OCI-LY7 (cell line): ENCODE measurements around the gene DDAH2. TPM values are rescaled to one million over a fixed set of nuclear protein-coding genes. Genes with fewer than 3 reads are reported as not detected.

Source experiments
- BruUV-seq: library from RNA; stranded (reverse); fragments of 400-500 nt; replicated peaks from 2 replicates; lab custom pipeline; 2021; lab: Mats Ljungman, UMichigan
- CTCF ChIA-PET: fragments of 300-600 bp; sonication (Branson Sonifier 250); formaldehyde crosslinking; loops from one replicate; lab custom pipeline; 2022; ENCODE audit warnings: antibody characterized with exemption; ENCODE audit not compliant: unreplicated experiment; lab: Charles Lee
- POLR2A ChIA-PET: fragments of 300-600 bp; sonication (Branson Sonifier 250); formaldehyde crosslinking; loops from one replicate; lab custom pipeline; 2022; ENCODE audit warnings: antibody characterized with exemption; lab: Charles Lee
- DNase-seq: peaks from one replicate; pipeline ENCODE4 v3.0.0-alpha.2; 2015; ENCODE audit warnings: low spot score
- H2AFZ ChIP-seq: fragments of 200-600 bp; sonication (generic), shearing (Covaris generic); 2 replicates; pipeline ENCODE4 v1.6.1; 2014; ENCODE audit warnings: mild to moderate bottlenecking, antibody characterized with exemption, low read length, moderate library complexity
- H3K27ac ChIP-seq: fragments of 200-600 bp; sonication (generic); 2 replicates; pipeline ENCODE4 v1.5.1; 2014; ENCODE audit warnings: mixed run types, low read depth, mild to moderate bottlenecking, moderate library complexity, low read length, inconsistent platforms; ENCODE audit not compliant: poor library complexity, severe bottlenecking
- H3K36me3 ChIP-seq: fragments of 200-600 bp; sonication (generic); 2 replicates; pipeline ENCODE4 v1.6.1; 2014; ENCODE audit warnings: mild to moderate bottlenecking, antibody characterized with exemption, low read length, moderate library complexity, mixed read lengths; ENCODE audit not compliant: insufficient read depth
- H3K4me1 ChIP-seq: fragments of 200-600 bp; sonication (generic); 2 replicates; pipeline ENCODE4 v1.5.1; 2014; ENCODE audit warnings: mild to moderate bottlenecking, low read length; ENCODE audit not compliant: insufficient read depth, poor library complexity, severe bottlenecking
- H3K4me2 ChIP-seq: fragments of 200-600 bp; sonication (generic); 2 replicates; pipeline ENCODE4 v1.6.1; 2014; ENCODE audit warnings: mild to moderate bottlenecking, low read length
- H3K4me3 ChIP-seq: fragments of 200-600 bp; sonication (generic); 2 replicates; pipeline ENCODE4 v1.5.1; 2014; ENCODE audit warnings: mild to moderate bottlenecking, low read depth, low read length; ENCODE audit not compliant: poor library complexity, severe bottlenecking
- H3K79me2 ChIP-seq: fragments of 200-600 bp; sonication (generic); 2 replicates; pipeline ENCODE4 v1.6.1; 2016; ENCODE audit warnings: low read depth, mild to moderate bottlenecking, low read length, moderate library complexity, mixed read lengths; ENCODE audit not compliant: insufficient read depth
- H3K9me2 ChIP-seq: fragments of 200-600 bp; sonication (generic); 2 replicates; pipeline ENCODE4 v1.6.1; 2016; ENCODE audit warnings: mild to moderate bottlenecking, low read length, mixed read lengths; ENCODE audit not compliant: insufficient read depth
- H3K9me3 ChIP-seq: fragments of 200-600 bp; sonication (generic); 2 replicates; pipeline ENCODE4 v1.6.1; 2014; ENCODE audit warnings: mild to moderate bottlenecking, mixed run types, low read length, mixed read lengths
- H4K20me1 ChIP-seq: fragments of 200-600 bp; sonication (generic); 2 replicates; pipeline ENCODE4 v1.6.1; 2014; ENCODE audit warnings: mild to moderate bottlenecking, antibody characterized with exemption, low read length, moderate library complexity, mixed read lengths; ENCODE audit not compliant: insufficient read depth
- CTCF ChIP-seq: fragments of 200-600 bp; sonication (generic); conservative IDR thresholded peaks from 2 replicates; pipeline ENCODE4 v1.5.1; 2014; ENCODE audit warnings: mild to moderate bottlenecking, antibody characterized with exemption, low read length, moderate library complexity, mixed read lengths
- EZH2phosphoT487 ChIP-seq: fragments of 200-600 bp; sonication (generic); IDR thresholded peaks from 2 replicates; pipeline ENCODE4 v1.6.1; 2018; ENCODE audit warnings: low read depth, borderline replicate concordance, mild to moderate bottlenecking, mixed run types, antibody characterized with exemption, low read length, moderate library complexity, mixed read lengths
- intact Hi-C: fragments of 100-400 bp; cut with micrococcal nuclease; formaldehyde crosslinking; loops from one replicate; pipeline ENCODE4 v1.10.0; 2022; ENCODE audit not compliant: unreplicated experiment
- total RNA-seq, 2 experiments: library from RNA; depleted of rRNA in 1 of 2; stranded (reverse); fragments of >200 nt in 1 of 2; shearing (Covaris generic) in 1 of 2; gene quantifications; 2 replicates each; pipeline ENCODE4 v1.2.3, GENCODE V29; 2014 to 2022

DDAH2 gene
- total RNA-seq, 2 experiments from 2014 or later: 14.0 to 20.4 TPM

- H3K36me3 ChIP-seq: peaks cover 27% of the 10 kb centered on the region
- no peak overlapping the region for H3K4me3 ChIP-seq
- H4K20me1 ChIP-seq: no peaks in the 10 kb centered on the region
- POLR2A ChIA-PET: interaction anchor here (1.2 kb wide), 1 partner anchor 86 kb away, joined by 3 read pairs; no protein-coding TSS in a partner anchor
- H3K4me2 ChIP-seq: peak overlapping the region; percentile 98
- TF ChIP-seq CTCF: no peak
- TF ChIP-seq EZH2phosphoT487: no peak
- H2AFZ ChIP-seq: no peak overlapping the region
- H3K4me1 ChIP-seq: peaks cover 20% of the 10 kb centered on the region
- no peak overlapping the region for H3K27ac ChIP-seq
- CTCF ChIA-PET: no interaction called here
- intact Hi-C loops: loop anchor here (10.0 kb wide), 1 partner anchor 254 kb away; the partner anchor contains the start of genes NELFE and SKIC2
- H3K9me3 ChIP-seq: no peaks in the 10 kb centered on the region
- no peak for DNase-seq
- BruUV-seq: no TSS peak
- peaks cover 14% of the 10 kb centered on the region; the same call in 1 of the 2 replicates for H3K79me2 ChIP-seq
- no peaks in the 10 kb centered on the region for H3K9me2 ChIP-seq
Measured at GRCh38 chr6:31700740-31701401, 28.2 kb downstream of the DDAH2 start.

GRCh38 chr6:31697555-31697954 lies 31.5 kb downstream of the DDAH2 start:
- POLR2A ChIA-PET: no interaction called here
- no peak for DNase-seq

More at GRCh38 chr6:31697555-31697954, 31.5 kb downstream of the DDAH2 start:
- intact Hi-C loops: no loop called here
- Histone ChIP-seq H3K9me2 (no peaks in the 10 kb centered on the region), H3K4me2 (no peak overlapping the region), H3K79me2 (peaks cover 11% of the 10 kb centered on the region; the same call in 1 of the 2 replicates), H3K9me3 (no peaks in the 10 kb centered on the region), H3K27ac (no peak overlapping the region), H3K36me3 (peaks cover 51% of the 10 kb centered on the region), H3K4me1 (peaks cover 15% of the 10 kb centered on the region), H2AFZ (no peak overlapping the region), H4K20me1 (no peaks in the 10 kb centered on the region), H3K4me3 (no peak overlapping the region)
- no TSS peak for BruUV-seq
- CTCF ChIA-PET: no interaction called here
- no peak for TF ChIP-seq EZH2phosphoT487
- TF ChIP-seq CTCF: no peak
